ENCODE results near the gene SCN5A.

Gene SCN5A

GRCh38 chr3:38563070-38563885, 86.2 kb downstream of the SCN5A start:
- TF ChIP-seq POU2F2 (IDR thresholded peaks at IDR 0.05; ENCODE audit: low read depth, low read length), result no peak
- TF ChIP-seq POLR2A (IDR thresholded peaks at IDR 0.05; ENCODE audit: low read depth, low read length), result no peak
- no peak for TF ChIP-seq POLR2AphosphoS5 (IDR thresholded peaks at IDR 0.05; ENCODE audit: low read depth, low read length)
- no peak for TF ChIP-seq SPI1 (IDR thresholded peaks at IDR 0.05; ENCODE audit: low read depth, low read length)
- no peak for TF ChIP-seq TAF1 (IDR thresholded peaks at IDR 0.05; ENCODE audit: low read depth, low read length)
- no peak for TF ChIP-seq PAX5 (IDR thresholded peaks at IDR 0.05; ENCODE audit: insufficient read depth, low read length, severe bottlenecking)
- no peak for DNase-seq (ENCODE audit: insufficient read length, low spot score)
- FAIRE-seq, result no peak

- DNase-seq (ENCODE audit: insufficient read length, low spot score), result no peak
- FAIRE-seq, result no peak
- no peak for TF ChIP-seq PAX5 (IDR thresholded peaks at IDR 0.05; ENCODE audit: insufficient read depth, low read length, severe bottlenecking)
Observed at GRCh38 chr3:38562467-38562925, 87.0 kb downstream of the SCN5A start.

GRCh38 chr3:38561746-38562466, 87.6 kb downstream of the SCN5A start:
- no peak for TF ChIP-seq TAF1 (IDR thresholded peaks at IDR 0.05; ENCODE audit: low read depth, low read length)
- no peak for TF ChIP-seq POU2F2 (IDR thresholded peaks at IDR 0.05; ENCODE audit: low read depth, low read length)
- TF ChIP-seq SPI1 (IDR thresholded peaks at IDR 0.05; ENCODE audit: low read depth, low read length), result no peak
- TF ChIP-seq POLR2A (IDR thresholded peaks at IDR 0.05; ENCODE audit: low read depth, low read length), result no peak
- TF ChIP-seq POLR2AphosphoS5 (IDR thresholded peaks at IDR 0.05; ENCODE audit: low read depth, low read length), result no peak
- TF ChIP-seq PAX5 (IDR thresholded peaks at IDR 0.05; ENCODE audit: insufficient read depth, low read length, severe bottlenecking), result no peak
- FAIRE-seq (no peak), DNase-seq (ENCODE audit: insufficient read length, low spot score) (no peak)

GRCh38 chr3:38560996-38561717, 88.3 kb downstream of the SCN5A start:
- no peak for DNase-seq (ENCODE audit: insufficient read length, low spot score)
- TF ChIP-seq POU2F2 (IDR thresholded peaks at IDR 0.05; ENCODE audit: low read depth, low read length), result no peak
- no peak for TF ChIP-seq PAX5 (IDR thresholded peaks at IDR 0.05; ENCODE audit: insufficient read depth, low read length, severe bottlenecking)
- TF ChIP-seq POLR2AphosphoS5 (IDR thresholded peaks at IDR 0.05; ENCODE audit: low read depth, low read length), result no peak
- TF ChIP-seq TAF1 (IDR thresholded peaks at IDR 0.05; ENCODE audit: low read depth, low read length), result no peak
- no peak for TF ChIP-seq SPI1 (IDR thresholded peaks at IDR 0.05; ENCODE audit: low read depth, low read length)
- TF ChIP-seq POLR2A (IDR thresholded peaks at IDR 0.05; ENCODE audit: low read depth, low read length), result no peak
- FAIRE-seq, result no peak

- FAIRE-seq (no peak), DNase-seq (ENCODE audit: insufficient read length, low spot score) (no peak)
- TF ChIP-seq POLR2AphosphoS5 (IDR thresholded peaks at IDR 0.05; ENCODE audit: low read depth, low read length) (no peak), POU2F2 (IDR thresholded peaks at IDR 0.05; ENCODE audit: low read depth, low read length) (no peak), POLR2A (IDR thresholded peaks at IDR 0.05; ENCODE audit: low read depth, low read length) (no peak), SPI1 (IDR thresholded peaks at IDR 0.05; ENCODE audit: low read depth, low read length) (no peak), PAX5 (IDR thresholded peaks at IDR 0.05; ENCODE audit: insufficient read depth, low read length, severe bottlenecking) (no peak), TAF1 (IDR thresholded peaks at IDR 0.05; ENCODE audit: low read depth, low read length) (no peak)
Observed at GRCh38 chr3:38560284-38560683, 89.2 kb downstream of the SCN5A start.

GRCh38 chr3:38558864-38559263, 90.6 kb downstream of the SCN5A start:
- DNase-seq (ENCODE audit: insufficient read length, low spot score), result no peak
- no peak for FAIRE-seq
- no peak for TF ChIP-seq TAF1 (IDR thresholded peaks at IDR 0.05; ENCODE audit: low read depth, low read length)

GRCh38 chr3:38556640-38557358, 92.7 kb downstream of the SCN5A start:
- FAIRE-seq (no peak), DNase-seq (ENCODE audit: insufficient read length, low spot score) (no peak)
- TF ChIP-seq POLR2A (IDR thresholded peaks at IDR 0.05; ENCODE audit: low read depth, low read length), result no peak
- no peak for TF ChIP-seq POLR2AphosphoS5 (IDR thresholded peaks at IDR 0.05; ENCODE audit: low read depth, low read length)
- TF ChIP-seq SPI1 (IDR thresholded peaks at IDR 0.05; ENCODE audit: low read depth, low read length), result no peak
- no peak for TF ChIP-seq TAF1 (IDR thresholded peaks at IDR 0.05; ENCODE audit: low read depth, low read length)
- no peak for TF ChIP-seq PAX5 (IDR thresholded peaks at IDR 0.05; ENCODE audit: insufficient read depth, low read length, severe bottlenecking)
- TF ChIP-seq POU2F2 (IDR thresholded peaks at IDR 0.05; ENCODE audit: low read depth, low read length), result no peak

GRCh38 chr3:38555926-38556325, 93.6 kb downstream of the SCN5A start:
- DNase-seq (ENCODE audit: insufficient read length, low spot score), result no peak
- TF ChIP-seq PAX5 (IDR thresholded peaks at IDR 0.05; ENCODE audit: insufficient read depth, low read length, severe bottlenecking) (no peak), SPI1 (IDR thresholded peaks at IDR 0.05; ENCODE audit: low read depth, low read length) (no peak)
- FAIRE-seq, result no peak

- FAIRE-seq, result no peak
- DNase-seq (ENCODE audit: insufficient read length, low spot score), result no peak
- TF ChIP-seq SPI1 (IDR thresholded peaks at IDR 0.05; ENCODE audit: low read depth, low read length), result no peak
- TF ChIP-seq PAX5 (IDR thresholded peaks at IDR 0.05; ENCODE audit: insufficient read depth, low read length, severe bottlenecking), result no peak
- no peak for TF ChIP-seq POLR2A (IDR thresholded peaks at IDR 0.05; ENCODE audit: low read depth, low read length)
- no peak for TF ChIP-seq TAF1 (IDR thresholded peaks at IDR 0.05; ENCODE audit: low read depth, low read length)
- no peak for TF ChIP-seq POLR2AphosphoS5 (IDR thresholded peaks at IDR 0.05; ENCODE audit: low read depth, low read length)
- no peak for TF ChIP-seq POU2F2 (IDR thresholded peaks at IDR 0.05; ENCODE audit: low read depth, low read length)
Observed at GRCh38 chr3:38555149-38555840, 94.2 kb downstream of the SCN5A start.

All from GM12891 (cell line).